RWPE1 (cell line): ENCODE results near the gene WDR19.

Source experiments
- CTCF ChIA-PET: fragments of 350-600 bp; sonication (Branson Sonifier 250); formaldehyde crosslinking; extraction: SDS; loops from one replicate; lab custom pipeline; 2021; lab: Yijun Ruan, JAX
- POLR2A ChIA-PET: fragments of 400-600 bp; formaldehyde crosslinking; extraction: SDS; loops from one replicate; lab custom pipeline; 2020; ENCODE audit warnings: antibody characterized with exemption; ENCODE audit not compliant: low non-redundant PET; lab: Yijun Ruan, JAX
- DNase-seq: peaks from one replicate; pipeline ENCODE4 v3.0.0; 2012; ENCODE audit warnings: low spot score
- H3K27ac ChIP-seq: fragments of 450-650 bp; 2 replicates; pipeline ENCODE4 v1.5.1; 2017
- CTCF ChIP-seq: fragments of 450-650 bp; conservative IDR thresholded peaks from 2 replicates; pipeline ENCODE4 v1.5.1; 2017; ENCODE audit warnings: low read depth, mild to moderate bottlenecking

The WDR19 gene

GRCh38 chr4:39157520-39157919, 24.8 kb upstream of the WDR19 start:
- no peak for DNase-seq
- H3K27ac ChIP-seq: no peak overlapping the region
- POLR2A ChIA-PET: no interaction called here
- TF ChIP-seq CTCF: no peak
- CTCF ChIA-PET: interaction anchor here (0.6 kb wide), 1 partner anchor 58 kb away, joined by 5 read pairs; no protein-coding TSS in a partner anchor

GRCh38 chr4:39166177-39166576, 16.2 kb upstream of the WDR19 start:
- no peak overlapping the region for H3K27ac ChIP-seq
- TF ChIP-seq CTCF: no peak
- ChIA-PET CTCF (interaction anchor here (0.5 kb wide), 1 partner anchor 473 kb away, joined by 8 read pairs; no protein-coding TSS in a partner anchor), POLR2A (no interaction called here)
- DNase-seq: no peak

- DNase-seq: no peak
- H3K27ac ChIP-seq: no peak overlapping the region
- ChIA-PET CTCF (interaction anchor here (0.5 kb wide), 1 partner anchor 58 kb away, joined by 3 read pairs; no protein-coding TSS in a partner anchor), POLR2A (no interaction called here)
- TF ChIP-seq CTCF: no peak
Measured at GRCh38 chr4:39166669-39167068, 15.7 kb upstream of the WDR19 start.

GRCh38 chr4:39169426-39169825, 12.9 kb upstream of the WDR19 start:
- no peak for DNase-seq
- ChIA-PET POLR2A (no interaction called here), CTCF (interaction anchor here (1.2 kb wide), 1 partner anchor 13 kb away, joined by 4 read pairs; the partner anchor contains the start of gene WDR19)
- no peak for TF ChIP-seq CTCF
- no peak overlapping the region for H3K27ac ChIP-seq

- POLR2A ChIA-PET: no interaction called here
- no peak for DNase-seq
- CTCF ChIA-PET: interaction anchor here (1.2 kb wide), 1 partner anchor 12 kb away, joined by 4 read pairs; the partner anchor contains the start of gene WDR19
- TF ChIP-seq CTCF: no peak
- H3K27ac ChIP-seq: no peak overlapping the region
Measured at GRCh38 chr4:39170301-39170700, 12.0 kb upstream of the WDR19 start.

- CTCF ChIA-PET: interaction anchor here (0.6 kb wide), 2 partner anchors 25 to 83 kb away, joined by 3 to 4 read pairs; no protein-coding TSS in a partner anchor
- no peak for DNase-seq
- H3K27ac ChIP-seq: no peak overlapping the region
- TF ChIP-seq CTCF: no peak
- POLR2A ChIA-PET: no interaction called here
Measured at GRCh38 chr4:39178706-39179105, 3.6 kb upstream of the WDR19 start.
